Transverse colon (tissue), 4 donors: ENCODE results near the gene CKB. TPM values are rescaled to one million over a fixed set of nuclear protein-coding genes. Genes with fewer than 3 reads are reported as not detected.

Experiments used
- DNase-seq: peaks from one replicate; pipeline ENCODE4 v3.0.0-alpha.2; 2019
- H3K27ac ChIP-seq, 4 donors: fragments of 200-600 bp; sonication (generic); 2 replicates each; pipeline ENCODE4 v1.5.1; 2016 to 2018; ENCODE audit warnings: inconsistent platforms in 4 of 4
- H3K27me3 ChIP-seq: fragments of 200-600 bp; sonication (generic); 2 replicates; pipeline ENCODE4 v1.5.1; 2017; ENCODE audit warnings: inconsistent platforms
- H3K36me3 ChIP-seq, 4 donors: fragments of 200-600 bp; sonication (generic); 2 replicates each; pipeline ENCODE4 v1.5.1; 2017 to 2019; ENCODE audit warnings: inconsistent platforms in 4 of 4
- H3K4me1 ChIP-seq, 4 donors: fragments of 200-600 bp; sonication (generic); 2 replicates each; pipeline ENCODE4 v1.5.1; 2017 to 2020; ENCODE audit warnings: inconsistent platforms in 4 of 4
- H3K4me3 ChIP-seq, 4 donors: fragments of 200-600 bp; sonication (generic); 1 replicate in 1 of 4; 2 replicates in 3 of 4; pipeline versions ENCODE4 v1.5.1 to v1.6.1; 2017 to 2019; ENCODE audit warnings: inconsistent platforms in 4 of 4
- H3K9me3 ChIP-seq, 2 donors: fragments of 200-600 bp; sonication (generic); 2 replicates each; pipeline ENCODE4 v1.5.1; 2017 to 2019; ENCODE audit warnings: inconsistent platforms in 2 of 2
- CTCF ChIP-seq, 5 experiments: fragments of 200-600 bp in 3 of 5; fragments of 450-650 bp in 2 of 5; sonication (generic) in 3 of 5; IDR thresholded peaks; 1 replicate in 2 of 5; 2 replicates in 3 of 5; pipeline ENCODE4 v1.5.1; 2016 to 2017; ENCODE audit warnings: antibody characterized with exemption in 5 of 5, inconsistent platforms in 3 of 5, mild to moderate bottlenecking in 2 of 5, moderate library complexity in 1 of 5
- EP300 ChIP-seq: sonication (generic); formaldehyde crosslinking; IDR thresholded peaks from one replicate; pipeline ENCODE4 v1.6.1; 2017; ENCODE audit warnings: antibody characterized with exemption, low read depth
- POLR2A ChIP-seq: fragments of 450-650 bp; IDR thresholded peaks from one replicate; pipeline ENCODE4 v1.6.1; 2016; ENCODE audit warnings: antibody characterized with exemption, mild to moderate bottlenecking, moderate library complexity
- POLR2AphosphoS5 ChIP-seq, 3 donors: sonication (generic); formaldehyde crosslinking; IDR thresholded peaks; one replicate each; pipeline ENCODE4 v1.6.1; 2016; ENCODE audit warnings: antibody characterized with exemption in 3 of 3
- WGBS, 2 donors: methylation state at CpG; one replicate each; pipeline ENCODE4 v1.1.5; 2018; ENCODE audit warnings: low coverage in 1 of 2; 5-methylcytosine and 5-hydroxymethylcytosine counted together
- in situ Hi-C, 4 donors: fragments of 200-750 bp; cut with MboI; loops; one replicate each; pipeline versions ENCODE4 v1.15.0 to v1.15.1; 2017; ENCODE audit warnings: low sequenced_read_pairs in 3 of 4, low pct_ligation_motif_present in 1 of 4, low pct_unique_long_range_greater_than_20kb in 1 of 4
- intact Hi-C: fragments of 100-400 bp; cut with DNase I; formaldehyde crosslinking; loops from one replicate; pipeline ENCODE4 v1.15.1; 2023; ENCODE audit warnings: low total_unique reads
- total RNA-seq, 4 donors: library from RNA; depleted of rRNA; stranded (reverse); fragments of >200 nt; gene quantifications; one replicate each; pipeline ENCODE4 v1.1.0, GENCODE V29; 2016

Gene CKB
- total RNA-seq, 4 donors from 2014 or later = 504 to 5,877 (median 3,263) TPM

- no peak for DNase-seq
- Histone ChIP-seq H3K4me3 (peak overlapping the region in 1 of 4 donors; percentile 67), H3K4me1 (peaks cover 52 to 81% (median 79%) of the 10 kb centered on the region in 4 donors), H3K27ac (peak overlapping the region; percentile 89 to 95 (median 94)), H3K36me3 (peaks cover 0 to 4% (median 0%) of the 10 kb centered on the region in 4 donors), H3K9me3 (no peaks in the 10 kb centered on the region), H3K27me3 (peaks cover 10% of the 10 kb centered on the region)
- WGBS, 2 donors = 68 to 79% methylated on average over 8 to 10 of the region's 10 CpGs
- TF ChIP-seq POLR2AphosphoS5 (IDR thresholded peaks at IDR 0.05) = no peak
- no peak for TF ChIP-seq POLR2A
- no peak for TF ChIP-seq CTCF (IDR thresholded peaks at IDR 0.05)
- no peak for TF ChIP-seq EP300
- intact Hi-C loops (no loop called here), in situ Hi-C loops (no loop called here)
These were observed 935 bp upstream of the CKB start for GRCh38 chr14:103523575-103523954.

GRCh38 chr14:103521951-103522563, 573 bp downstream of the CKB start:
- peak overlapping the region; percentile 42 to 72 (median 65) for H3K4me3 ChIP-seq
- H3K9me3 ChIP-seq = no peaks in the 10 kb centered on the region
- no peak for DNase-seq
- peak overlapping the region; percentile 89 to 95 (median 92) for H3K27ac ChIP-seq
- in situ Hi-C loops = no loop called here
- H3K27me3 ChIP-seq = peaks cover 10% of the 10 kb centered on the region
- intact Hi-C loops = no loop called here
- TF ChIP-seq CTCF (IDR thresholded peaks at IDR 0.05) (no peak), POLR2A (no peak), POLR2AphosphoS5 (IDR thresholded peaks at IDR 0.05) (peak in 1 of 3 donors; percentile 4), EP300 (no peak)
- H3K4me1 ChIP-seq = peaks cover 48 to 77% (median 71%) of the 10 kb centered on the region in 4 donors
- peaks cover 0 to 4% (median 0%) of the 10 kb centered on the region in 4 donors for H3K36me3 ChIP-seq
- WGBS, 2 donors = 0 to 1% methylated on average over 5 to 40 of the region's 74 CpGs

GRCh38 chr14:103521438-103521950, 1.1 kb downstream of the CKB start:
- peaks cover 10% of the 10 kb centered on the region for H3K27me3 ChIP-seq
- intact Hi-C loops (no loop called here), in situ Hi-C loops (no loop called here)
- DNase-seq = no peak
- H3K4me3 ChIP-seq = peak overlapping the region; percentile 42 to 72 (median 65)
- peak overlapping the region; percentile 89 to 95 (median 92) for H3K27ac ChIP-seq
- TF ChIP-seq EP300 = no peak
- no peak for TF ChIP-seq CTCF (IDR thresholded peaks at IDR 0.05)
- TF ChIP-seq POLR2A = no peak
- no peak for TF ChIP-seq POLR2AphosphoS5 (IDR thresholded peaks at IDR 0.05)
- peaks cover 46 to 74% (median 65%) of the 10 kb centered on the region in 4 donors for H3K4me1 ChIP-seq
- no peaks in the 10 kb centered on the region for H3K9me3 ChIP-seq
- 0% methylated on average over 57 of the region's 77 CpGs; no CpG with 5 or more reads in 1 of the 2 donors for WGBS, 2 donors
- H3K36me3 ChIP-seq = peaks cover 0 to 4% (median 0%) of the 10 kb centered on the region in 4 donors

GRCh38 chr14:103520657-103521437, 1.8 kb downstream of the CKB start:
- peaks cover 10% of the 10 kb centered on the region for H3K27me3 ChIP-seq
- intact Hi-C loops = no loop called here
- peaks cover 40 to 67% (median 59%) of the 10 kb centered on the region in 4 donors for H3K4me1 ChIP-seq
- H3K27ac ChIP-seq = peak overlapping the region; percentile 89 to 95 (median 92)
- H3K36me3 ChIP-seq = peaks cover 0 to 4% (median 0%) of the 10 kb centered on the region in 4 donors
- peak; percentile 89 for DNase-seq
- TF ChIP-seq POLR2AphosphoS5 (IDR thresholded peaks at IDR 0.05) = peak; percentile 60 to 86 (median 86)
- TF ChIP-seq POLR2A = peak; percentile 73
- TF ChIP-seq CTCF (IDR thresholded peaks at IDR 0.05) = peak; percentile 47 to 83 (median 61)
- TF ChIP-seq EP300 = no peak
- H3K9me3 ChIP-seq = no peaks in the 10 kb centered on the region
- peak overlapping the region; percentile 42 to 72 (median 65) for H3K4me3 ChIP-seq
- WGBS, 2 donors = 7% methylated on average over 18 of the region's 66 CpGs; no CpG with 5 or more reads in 1 of the 2 donors
- in situ Hi-C loops = no loop called here
